Measurements from ENCODE around the gene DDX1.

DNA sequence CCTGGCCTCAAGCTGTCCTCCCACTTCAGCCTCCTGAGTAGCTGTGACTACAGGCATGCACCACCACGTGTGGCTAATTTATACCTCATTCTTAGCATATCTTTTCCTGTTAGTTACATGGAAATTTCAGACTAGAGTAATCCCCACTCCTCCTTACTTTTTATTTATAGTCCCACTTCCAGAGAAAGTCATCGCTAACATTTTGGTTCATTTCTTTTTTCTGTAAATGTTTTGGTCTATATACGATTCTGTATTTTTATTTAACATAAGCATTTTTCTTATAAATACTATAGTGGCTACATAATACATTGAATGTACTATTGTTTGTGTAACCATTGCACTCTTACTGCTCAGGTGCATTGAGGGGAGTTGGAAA lies 42.3 kb downstream of the DDX1 start:
- TF ChIP-seq, protein P1, sequence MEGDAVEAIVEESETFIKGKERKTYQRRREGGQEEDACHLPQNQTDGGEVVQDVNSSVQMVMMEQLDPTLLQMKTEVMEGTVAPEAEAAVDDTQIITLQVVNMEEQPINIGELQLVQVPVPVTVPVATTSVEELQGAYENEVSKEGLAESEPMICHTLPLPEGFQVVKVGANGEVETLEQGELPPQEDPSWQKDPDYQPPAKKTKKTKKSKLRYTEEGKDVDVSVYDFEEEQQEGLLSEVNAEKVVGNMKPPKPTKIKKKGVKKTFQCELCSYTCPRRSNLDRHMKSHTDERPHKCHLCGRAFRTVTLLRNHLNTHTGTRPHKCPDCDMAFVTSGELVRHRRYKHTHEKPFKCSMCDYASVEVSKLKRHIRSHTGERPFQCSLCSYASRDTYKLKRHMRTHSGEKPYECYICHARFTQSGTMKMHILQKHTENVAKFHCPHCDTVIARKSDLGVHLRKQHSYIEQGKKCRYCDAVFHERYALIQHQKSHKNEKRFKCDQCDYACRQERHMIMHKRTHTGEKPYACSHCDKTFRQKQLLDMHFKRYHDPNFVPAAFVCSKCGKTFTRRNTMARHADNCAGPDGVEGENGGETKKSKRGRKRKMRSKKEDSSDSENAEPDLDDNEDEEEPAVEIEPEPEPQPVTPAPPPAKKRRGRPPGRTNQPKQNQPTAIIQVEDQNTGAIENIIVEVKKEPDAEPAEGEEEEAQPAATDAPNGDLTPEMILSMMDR (conservative IDR thresholded peaks at IDR 0.05), result no peak
- no peak for TF ChIP-seq EZH2 (IDR thresholded peaks at IDR 0.05; ENCODE audit: low read depth)
